ENCODE data around the gene GOLM1. TPM values are rescaled to one million over a fixed set of nuclear protein-coding genes. Genes with fewer than 3 reads are reported as not detected.

Gene GOLM1
- total and polyA plus RNA-seq, 4 donors: 21.7 to 55.2 (median 35.7) TPM

DNA sequence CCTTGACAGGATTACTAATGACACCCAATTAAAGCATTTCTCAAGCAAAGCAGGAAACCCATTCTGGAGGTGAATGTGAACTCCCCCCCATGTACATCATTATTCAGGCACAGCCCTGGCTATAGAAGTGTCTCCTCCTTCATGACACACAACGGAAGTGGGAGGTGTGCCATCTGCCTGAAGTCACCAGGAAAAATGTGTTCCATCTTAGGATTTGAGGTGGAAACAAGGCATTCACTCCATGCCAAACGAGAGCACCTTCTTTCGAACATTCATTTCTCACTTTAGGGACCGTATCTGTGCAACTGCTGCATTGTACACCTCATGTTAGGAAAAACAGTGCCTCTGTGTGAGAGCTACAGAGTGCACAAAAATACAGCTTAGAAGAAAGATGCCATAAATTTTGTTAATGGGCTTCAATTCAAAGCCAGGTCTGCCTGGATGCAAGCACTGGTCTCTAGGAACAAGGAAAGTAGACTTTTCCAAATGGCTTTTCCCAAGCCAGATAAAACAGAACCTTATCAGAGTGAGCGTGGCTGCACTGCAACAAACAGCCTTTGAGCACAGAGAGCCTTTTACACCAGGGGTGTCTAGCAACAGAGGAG lies 19.4 kb downstream of the GOLM1 start:
- DNase-seq: no peak
- 87% methylated on average over 5 of the region's 5 CpGs for WGBS, 2 donors
- no peak overlapping the region for H3K9ac ChIP-seq (ENCODE audit: insufficient read depth in 1 of 2, low read length in 2 of 2)
- H3K4me1 ChIP-seq (ENCODE audit: control insufficient read depth in 5 of 5, insufficient read depth in 5 of 5, low read length in 5 of 5): peaks cover 0 to 5% (median 0%) of the 10 kb centered on the region in 5 donors
- H3K27me3 ChIP-seq (ENCODE audit: control insufficient read depth in 3 of 3, insufficient read depth in 3 of 3, low read length in 2 of 3): no peaks in the 10 kb centered on the region
- H3K9me3 ChIP-seq (ENCODE audit: control insufficient read depth in 4 of 4, insufficient read depth in 3 of 4, low read length in 3 of 4): peaks cover 0 to 2% (median 0%) of the 10 kb centered on the region in 4 donors
- H3K4me3 ChIP-seq: no peak overlapping the region
- no peak for ATAC-seq (ENCODE audit: insufficient read depth, low FRiP score)
- TF ChIP-seq, protein P1, sequence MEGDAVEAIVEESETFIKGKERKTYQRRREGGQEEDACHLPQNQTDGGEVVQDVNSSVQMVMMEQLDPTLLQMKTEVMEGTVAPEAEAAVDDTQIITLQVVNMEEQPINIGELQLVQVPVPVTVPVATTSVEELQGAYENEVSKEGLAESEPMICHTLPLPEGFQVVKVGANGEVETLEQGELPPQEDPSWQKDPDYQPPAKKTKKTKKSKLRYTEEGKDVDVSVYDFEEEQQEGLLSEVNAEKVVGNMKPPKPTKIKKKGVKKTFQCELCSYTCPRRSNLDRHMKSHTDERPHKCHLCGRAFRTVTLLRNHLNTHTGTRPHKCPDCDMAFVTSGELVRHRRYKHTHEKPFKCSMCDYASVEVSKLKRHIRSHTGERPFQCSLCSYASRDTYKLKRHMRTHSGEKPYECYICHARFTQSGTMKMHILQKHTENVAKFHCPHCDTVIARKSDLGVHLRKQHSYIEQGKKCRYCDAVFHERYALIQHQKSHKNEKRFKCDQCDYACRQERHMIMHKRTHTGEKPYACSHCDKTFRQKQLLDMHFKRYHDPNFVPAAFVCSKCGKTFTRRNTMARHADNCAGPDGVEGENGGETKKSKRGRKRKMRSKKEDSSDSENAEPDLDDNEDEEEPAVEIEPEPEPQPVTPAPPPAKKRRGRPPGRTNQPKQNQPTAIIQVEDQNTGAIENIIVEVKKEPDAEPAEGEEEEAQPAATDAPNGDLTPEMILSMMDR (IDR thresholded peaks at IDR 0.05; ENCODE audit: control extremely low read depth, extremely low read depth): no peak
- H3K36me3 ChIP-seq (ENCODE audit: control insufficient read depth in 4 of 4, insufficient read depth in 4 of 4, low read length in 4 of 4): peaks cover 0 to 6% (median 3%) of the 10 kb centered on the region in 4 donors
- H3K27ac ChIP-seq (ENCODE audit: low read depth in 1 of 2, low read length in 1 of 2): no peak overlapping the region

DNA sequence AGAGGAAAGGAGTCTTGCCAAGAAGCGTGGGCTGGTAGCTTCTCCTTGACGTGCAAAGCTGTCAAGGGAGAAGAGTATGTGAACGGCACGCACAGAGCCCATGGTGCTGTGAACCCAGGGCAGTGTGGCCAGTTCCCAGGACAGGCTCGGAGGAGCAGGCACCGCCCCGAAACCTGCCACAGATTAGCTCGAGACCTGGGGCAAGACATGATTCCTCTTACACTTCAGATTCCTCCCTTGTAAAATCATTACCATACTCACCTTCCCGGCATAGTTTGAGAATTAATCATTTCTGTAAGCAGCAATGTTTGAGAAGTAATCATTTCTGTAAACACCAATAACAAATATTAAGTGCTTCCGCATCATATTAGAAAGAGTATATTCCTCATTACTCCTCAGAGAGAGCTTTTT lies 19.9 kb downstream of the GOLM1 start:
- TF ChIP-seq, protein P1 (IDR thresholded peaks at IDR 0.05; ENCODE audit: control extremely low read depth, extremely low read depth): no peak
- Histone ChIP-seq H3K9me3 (ENCODE audit: control insufficient read depth in 4 of 4, insufficient read depth in 3 of 4, low read length in 3 of 4) (peaks cover 0 to 2% (median 0%) of the 10 kb centered on the region in 4 donors), H3K4me3 (no peak overlapping the region), H3K27me3 (ENCODE audit: control insufficient read depth in 3 of 3, insufficient read depth in 3 of 3, low read length in 2 of 3) (no peaks in the 10 kb centered on the region), H3K27ac (ENCODE audit: low read depth in 1 of 2, low read length in 1 of 2) (no peak overlapping the region), H3K4me1 (ENCODE audit: control insufficient read depth in 5 of 5, insufficient read depth in 5 of 5, low read length in 5 of 5) (peaks cover 0 to 5% (median 0%) of the 10 kb centered on the region in 5 donors), H3K9ac (ENCODE audit: insufficient read depth in 1 of 2, low read length in 2 of 2) (no peak overlapping the region), H3K36me3 (ENCODE audit: control insufficient read depth in 4 of 4, insufficient read depth in 4 of 4, low read length in 4 of 4) (peaks cover 0 to 6% (median 3%) of the 10 kb centered on the region in 4 donors)
- WGBS, 2 donors: 90 to 95% methylated on average over 10 of the region's 10 CpGs
- DNase-seq (no peak), ATAC-seq (ENCODE audit: insufficient read depth, low FRiP score) (no peak)

DNA sequence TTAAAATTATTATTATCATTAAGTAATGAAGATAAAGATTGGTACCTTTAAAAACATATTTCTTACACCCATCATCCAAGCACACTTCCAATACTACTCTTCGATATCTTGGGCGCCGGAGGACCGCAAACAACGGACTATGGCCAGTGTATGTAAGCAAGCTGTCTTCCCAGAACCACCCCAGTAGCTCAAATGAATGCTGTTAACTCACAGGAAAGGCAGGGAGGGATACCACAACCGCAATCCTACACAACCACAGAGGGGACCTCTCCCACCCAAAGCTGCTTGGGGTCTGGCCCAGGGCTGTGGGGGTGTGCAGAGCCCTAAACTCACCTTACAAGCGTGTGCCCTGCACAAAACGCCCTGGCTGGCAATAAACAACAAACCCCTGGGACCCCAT lies 20.6 kb downstream of the GOLM1 start:
- Histone ChIP-seq H3K36me3 (ENCODE audit: control insufficient read depth in 4 of 4, insufficient read depth in 4 of 4, low read length in 4 of 4) (peaks cover 0 to 6% (median 3%) of the 10 kb centered on the region in 4 donors), H3K4me3 (no peak overlapping the region), H3K4me1 (ENCODE audit: control insufficient read depth in 5 of 5, insufficient read depth in 5 of 5, low read length in 5 of 5) (peaks cover 0 to 5% (median 0%) of the 10 kb centered on the region in 5 donors), H3K27me3 (ENCODE audit: control insufficient read depth in 3 of 3, insufficient read depth in 3 of 3, low read length in 2 of 3) (no peaks in the 10 kb centered on the region), H3K27ac (ENCODE audit: low read depth in 1 of 2, low read length in 1 of 2) (no peak overlapping the region), H3K9me3 (ENCODE audit: control insufficient read depth in 4 of 4, insufficient read depth in 3 of 4, low read length in 3 of 4) (peaks cover 0 to 2% (median 0%) of the 10 kb centered on the region in 4 donors), H3K9ac (ENCODE audit: insufficient read depth in 1 of 2, low read length in 2 of 2) (no peak overlapping the region)
- DNase-seq (no peak), ATAC-seq (ENCODE audit: insufficient read depth, low FRiP score) (no peak)
- TF ChIP-seq, protein P1 (IDR thresholded peaks at IDR 0.05; ENCODE audit: control extremely low read depth, extremely low read depth): no peak
- WGBS, 2 donors: 93 to 99% methylated on average over 8 of the region's 8 CpGs
